ENCODE measurements around the gene SPIN1. TPM values are rescaled to one million over a fixed set of nuclear protein-coding genes. Genes with fewer than 3 reads are reported as not detected.

Gene SPIN1
- total and polyA plus RNA-seq, 2 donors (not counting 3 experiments of a cell fraction or from before 2014, with no cell fraction given), result 38.1 to 56.8 TPM

- POLR2A ChIA-PET, result no interaction called here
- TSS peak; percentile 43 for BruUV-seq (replicated peaks)
- dilution Hi-C loops (cut with MboI; ENCODE audit: extremely low pct_ligation_motif_present, low sequenced_read_pairs) (no loop called here), intact Hi-C loops (cut with micrococcal nuclease) (loop anchor here (5.0 to 10.0 kb wide), 5 partner anchors 412 to 925 kb away; partner anchors contain the start of genes CDK20, CKS2 and S1PR3)
- H3K9me1 ChIP-seq (replicated peaks; ENCODE audit: control insufficient read depth, extremely low read depth, insufficient read depth, low read length), result peaks cover 2% of the 10 kb centered on the region
- no peaks in the 10 kb centered on the region for H3K9me3 ChIP-seq (replicated peaks; ENCODE audit: control insufficient read depth, insufficient read depth, low read length)
- H3K27me3 ChIP-seq (ENCODE audit: control insufficient read depth in 2 of 2, insufficient read depth in 2 of 2, low read length in 2 of 2), result no peaks in the 10 kb centered on the region
- peak overlapping the region; percentile 34 to 85 (median 67) for H3K4me3 ChIP-seq (replicated peaks in 1 of 3; ENCODE audit: insufficient read depth in 1 of 3, low read depth in 1 of 3, low read length in 3 of 3)
- DNase-seq (ENCODE audit: low read depth, low spot score) (no peak), FAIRE-seq (no peak)
- peaks cover 2% of the 10 kb centered on the region for H4K20me1 ChIP-seq (replicated peaks; ENCODE audit: control insufficient read depth, extremely low read depth, insufficient read depth, low read length)
- H2AFZ ChIP-seq (ENCODE audit: low read depth, low read length), result peak overlapping the region; percentile 94
- no peak overlapping the region for H3K27ac ChIP-seq (ENCODE audit: insufficient read depth, low read depth, low read length)
- TF ChIP-seq GATA2 (IDR thresholded peaks at IDR 0.05; ENCODE audit: insufficient read depth, insufficient read length, low read depth, low read length), result no peak
- TF ChIP-seq EZH2 (IDR thresholded peaks at IDR 0.05; ENCODE audit: borderline replicate concordance, low read depth, low read length, severe bottlenecking), result no peak
- TF ChIP-seq POLR2A (IDR thresholded peaks at IDR 0.05; ENCODE audit: low read depth, low read length), result no peak
- TF ChIP-seq FOS (IDR thresholded peaks at IDR 0.05; ENCODE audit: borderline replicate concordance, insufficient read depth, low read length), result no peak
- TF ChIP-seq POLR2AphosphoS5 (IDR thresholded peaks at IDR 0.05; ENCODE audit: insufficient read depth, low read depth, low read length), result no peak
- TF ChIP-seq JUN (IDR thresholded peaks at IDR 0.05; ENCODE audit: borderline replicate concordance, insufficient read depth, insufficient read length, low read depth), result no peak
- no peak for TF ChIP-seq MAX (IDR thresholded peaks at IDR 0.05; ENCODE audit: insufficient read depth, insufficient read length)
- TF ChIP-seq MYC (IDR thresholded peaks at IDR 0.05; ENCODE audit: low read depth, low read length), result no peak
- TF ChIP-seq CTCF (IDR thresholded peaks at IDR 0.05; ENCODE audit: extremely low read depth in 1 of 2, insufficient read depth in 1 of 2, low read depth in 1 of 2, low read length in 2 of 2), result no peak
- no peaks in the 10 kb centered on the region for H3K36me3 ChIP-seq (ENCODE audit: control insufficient read depth in 2 of 2, extremely low read depth in 1 of 2, insufficient read depth in 2 of 2, low read length in 2 of 2)
- H3K4me2 ChIP-seq (ENCODE audit: insufficient read depth, low read length), result peak overlapping the region; percentile 87
- CTCF ChIA-PET, result no interaction called here
- peaks cover 16% of the 10 kb centered on the region for H3K4me1 ChIP-seq (ENCODE audit: control insufficient read depth, extremely low read depth, insufficient read depth, low read length)
- H3K79me2 ChIP-seq (ENCODE audit: control insufficient read depth, insufficient read depth, low read length), result peaks cover 31% of the 10 kb centered on the region
- H3K9ac ChIP-seq (replicated peaks; ENCODE audit: extremely low read depth, insufficient read depth, low read length), result peak overlapping the region; percentile 67
Measured at GRCh38 chr9:88387036-88387551, 1.1 kb upstream of the SPIN1 start.
